HG03039 (cell line): ENCODE measurements around the gene TNIP1.

Experiments used
- ATAC-seq: cut with Tn5 transposase; IDR thresholded peaks from one replicate; pipeline ENCODE4 v1.9.1; 2021; ENCODE audit warnings: mild to moderate bottlenecking, moderate library complexity; ENCODE audit not compliant: unreplicated experiment

Gene TNIP1

DNA sequence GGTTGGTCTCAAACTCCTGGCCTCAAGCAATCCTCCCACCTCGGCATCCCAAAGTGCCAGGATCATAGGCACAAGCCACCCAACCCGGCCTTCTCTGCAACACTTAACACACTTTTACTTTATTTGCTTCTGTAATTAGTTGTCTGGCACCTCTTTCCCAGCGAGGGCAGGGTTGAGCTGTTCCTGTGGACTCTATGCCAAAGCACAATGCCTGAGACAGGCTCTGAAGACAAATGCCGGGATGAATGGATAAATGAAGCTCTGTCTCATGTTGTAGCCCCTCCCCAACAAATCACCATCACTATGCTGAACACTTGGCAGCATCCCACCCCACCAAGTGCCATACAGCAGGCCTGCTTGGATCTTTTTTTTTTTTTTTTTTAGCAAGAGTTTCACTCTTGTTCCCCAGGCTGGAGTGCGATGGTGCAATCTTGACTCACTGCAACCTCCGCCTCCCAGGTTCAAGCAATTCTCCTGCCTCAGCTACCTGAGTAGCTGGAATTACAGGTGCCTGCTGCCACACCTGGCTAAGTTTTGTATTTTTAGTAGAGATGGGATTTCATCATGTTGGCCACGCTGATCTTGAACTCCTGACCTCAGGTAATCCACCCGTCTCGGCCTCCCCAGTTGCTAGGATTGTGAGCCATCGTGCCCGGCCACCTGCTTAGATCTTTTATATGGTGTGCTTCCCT lies 39.1 kb downstream of the TNIP1 start:
- no peak for ATAC-seq

DNA sequence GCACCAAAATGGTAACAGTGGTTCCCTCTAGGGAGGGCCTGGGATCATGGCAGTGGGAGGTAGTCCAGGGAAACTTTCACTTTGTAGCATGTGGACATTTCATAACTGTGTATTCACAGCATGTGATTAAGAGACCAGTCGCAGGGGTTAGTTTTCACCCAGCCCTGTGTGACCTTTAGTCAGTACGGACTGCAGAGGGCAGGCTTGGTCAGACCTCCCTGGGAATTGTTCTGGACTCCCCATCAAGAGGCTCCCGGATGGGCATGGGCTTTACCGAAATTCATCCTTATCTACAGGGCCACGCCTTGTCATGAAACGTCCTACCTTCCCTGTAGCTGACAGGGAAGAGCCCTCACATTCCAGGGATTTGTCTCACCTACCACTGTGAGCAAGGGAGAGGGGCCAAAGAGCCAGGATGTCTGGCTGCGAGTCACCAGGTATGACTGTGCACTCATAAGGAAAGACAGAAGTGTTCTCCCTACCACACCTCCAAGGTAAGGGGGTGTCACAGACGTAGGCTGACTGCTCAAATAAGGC lies 40.6 kb downstream of the TNIP1 start:
- ATAC-seq, result no peak

DNA sequence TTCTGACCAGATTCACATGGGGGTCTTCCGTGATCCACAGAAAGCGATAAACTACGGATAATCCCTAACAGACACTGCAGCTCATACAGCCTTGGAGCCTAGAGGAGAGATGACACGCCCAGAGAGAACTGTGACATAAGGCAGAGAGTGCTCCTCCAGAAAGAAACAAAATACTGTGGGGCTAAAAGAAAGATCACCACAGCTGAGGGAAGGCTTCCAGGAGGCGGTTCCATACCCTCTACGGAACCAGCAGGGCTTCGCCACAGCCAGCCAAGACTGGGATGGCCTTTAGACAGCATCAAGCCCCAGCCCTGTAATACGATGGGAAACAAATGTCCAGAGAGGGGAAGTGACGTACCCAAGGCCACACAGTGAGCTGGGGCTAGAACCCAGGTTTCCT lies 41.2 kb downstream of the TNIP1 start:
- ATAC-seq, result no peak

DNA sequence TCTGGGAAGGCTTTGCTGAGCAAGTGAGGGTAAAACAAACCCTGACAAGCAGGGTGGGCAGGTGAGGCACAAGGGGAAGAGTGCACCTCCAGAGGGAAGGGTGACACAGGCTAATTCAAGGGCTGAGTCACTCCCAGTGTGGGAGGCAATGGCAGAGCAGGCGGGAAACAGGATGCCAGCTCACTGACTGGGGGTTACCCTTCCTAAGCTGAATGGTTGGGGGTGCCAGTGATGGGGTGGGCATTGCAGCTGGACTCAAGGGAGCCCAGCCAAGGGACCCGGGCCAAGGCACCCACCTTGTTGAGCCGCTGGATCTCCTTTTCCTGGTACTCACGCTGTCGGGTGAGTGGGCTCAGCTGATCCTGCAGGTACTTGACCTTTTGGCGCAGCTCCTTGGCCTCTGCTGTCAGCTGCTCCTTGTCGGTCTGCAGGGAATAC lies 42.0 kb downstream of the TNIP1 start:
- no peak for ATAC-seq

DNA sequence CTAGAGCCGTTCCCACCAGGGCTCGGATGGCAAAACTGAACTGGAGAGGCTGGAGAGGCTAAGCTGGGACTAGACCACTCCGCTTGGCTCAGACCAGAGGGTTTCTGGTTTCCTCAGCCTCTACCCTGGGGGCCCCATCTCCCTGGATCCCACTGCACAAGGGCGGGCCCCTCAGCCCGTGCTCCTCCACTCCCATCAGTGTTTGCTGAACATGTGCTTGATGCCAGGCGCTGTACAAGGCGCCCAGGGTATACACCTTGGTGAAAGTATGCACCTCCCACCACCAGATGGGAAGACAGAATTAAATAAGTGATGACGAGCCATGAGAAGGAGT lies 42.5 kb downstream of the TNIP1 start:
- no peak for ATAC-seq

DNA sequence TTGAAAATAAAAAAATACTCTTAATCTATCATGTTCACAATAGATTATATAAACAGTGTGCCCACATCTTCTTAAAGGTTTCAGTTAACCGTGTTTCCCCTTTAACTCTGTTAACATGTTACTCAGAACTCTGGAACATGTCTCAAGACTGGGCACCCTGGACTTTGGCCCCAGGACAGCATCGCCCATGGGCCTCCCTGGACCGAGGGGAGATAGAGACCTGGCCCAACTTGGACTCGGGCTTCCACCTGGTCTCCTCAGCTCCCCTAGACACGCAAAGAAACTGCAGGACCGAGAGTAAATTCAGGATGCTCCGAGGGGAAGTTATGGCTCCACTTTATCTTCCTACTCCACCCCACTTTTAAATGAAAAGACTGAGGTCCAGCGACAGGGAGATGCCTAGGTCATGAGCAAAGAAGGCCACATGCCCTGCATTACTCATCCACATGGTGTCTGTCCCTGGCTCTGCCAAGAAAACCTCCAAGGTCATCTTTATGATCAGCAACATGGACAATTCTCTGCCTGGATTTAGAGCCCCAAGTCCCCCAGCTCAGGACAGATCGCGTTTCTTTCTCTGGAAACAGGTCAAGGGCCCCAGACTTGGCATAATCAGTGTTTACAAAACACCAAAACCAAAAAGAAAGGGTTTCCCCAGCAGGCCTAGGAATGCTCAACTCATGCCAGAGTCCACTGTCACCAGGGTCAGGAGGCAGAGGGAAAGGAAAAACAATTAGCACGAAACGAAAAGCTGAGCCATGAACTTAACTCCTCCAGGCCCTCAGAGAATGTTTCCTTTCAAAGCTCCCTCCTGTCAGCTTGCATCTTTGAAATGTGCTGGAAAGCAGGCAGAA lies 43.0 kb downstream of the TNIP1 start:
- ATAC-seq, result no peak

DNA sequence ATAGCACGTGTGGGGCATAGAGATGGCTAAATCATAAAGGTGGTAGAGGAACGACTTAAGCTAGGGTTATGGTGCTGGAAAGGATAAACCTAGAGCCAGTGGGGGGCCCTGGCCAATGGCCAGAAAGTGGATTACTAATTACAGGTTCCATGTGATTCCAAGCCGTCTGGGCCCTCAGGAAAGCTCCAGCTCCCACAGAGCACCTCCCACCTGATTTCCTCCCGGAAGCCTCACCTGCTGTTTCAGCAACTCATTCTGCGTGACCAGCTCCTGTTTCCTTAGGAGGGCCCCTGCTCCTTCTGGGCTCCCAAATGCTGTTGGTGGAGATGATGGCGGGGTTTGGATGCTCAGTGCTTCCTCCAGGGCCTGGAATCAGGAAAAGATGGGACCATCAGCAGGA lies 44.3 kb downstream of the TNIP1 start:
- ATAC-seq, result no peak

DNA sequence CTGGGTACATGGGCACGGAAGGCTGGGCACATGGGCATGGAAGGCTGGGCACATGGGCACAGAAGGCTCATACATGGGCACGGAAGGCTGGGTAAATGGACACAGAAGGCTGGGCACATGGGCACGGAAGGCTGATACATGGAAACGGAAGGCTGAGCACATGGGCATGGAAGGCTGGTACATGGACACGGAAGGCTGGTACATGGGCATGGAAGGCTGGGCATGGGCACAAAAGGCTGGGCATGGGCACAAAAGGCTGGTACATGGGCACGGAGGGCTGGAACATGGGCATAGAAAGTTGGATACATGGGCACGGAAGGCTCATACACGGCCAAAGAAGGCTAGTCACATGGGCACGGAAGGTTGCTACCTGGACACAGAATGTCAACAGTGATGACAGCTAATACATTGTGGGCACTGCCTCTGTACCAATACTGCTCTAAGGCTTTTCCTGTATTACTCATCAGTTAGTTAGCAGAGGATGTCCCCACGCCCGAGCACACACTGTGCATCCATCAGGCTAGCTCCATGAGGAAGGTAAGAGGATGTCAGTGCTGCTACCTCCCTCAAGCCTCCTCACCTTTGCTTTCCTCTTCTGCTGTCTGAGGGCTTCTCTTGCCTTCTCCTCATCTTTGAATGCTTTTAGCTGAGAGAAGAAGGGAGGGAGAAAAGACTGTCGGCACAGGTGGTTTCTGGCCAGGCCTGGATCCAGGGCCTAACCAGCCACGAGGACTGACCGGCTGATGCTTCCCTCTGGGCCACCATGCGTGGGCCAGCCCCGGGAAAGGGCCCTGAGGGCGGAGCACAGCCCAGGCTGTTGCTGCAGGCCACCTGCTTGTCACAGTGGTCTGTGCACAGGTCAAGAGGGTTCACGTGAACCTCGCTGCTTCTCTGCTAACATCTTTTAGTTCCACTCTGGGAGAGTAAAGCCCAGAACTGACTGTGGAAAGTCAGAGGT lies 46.1 kb downstream of the TNIP1 start:
- no peak for ATAC-seq

DNA sequence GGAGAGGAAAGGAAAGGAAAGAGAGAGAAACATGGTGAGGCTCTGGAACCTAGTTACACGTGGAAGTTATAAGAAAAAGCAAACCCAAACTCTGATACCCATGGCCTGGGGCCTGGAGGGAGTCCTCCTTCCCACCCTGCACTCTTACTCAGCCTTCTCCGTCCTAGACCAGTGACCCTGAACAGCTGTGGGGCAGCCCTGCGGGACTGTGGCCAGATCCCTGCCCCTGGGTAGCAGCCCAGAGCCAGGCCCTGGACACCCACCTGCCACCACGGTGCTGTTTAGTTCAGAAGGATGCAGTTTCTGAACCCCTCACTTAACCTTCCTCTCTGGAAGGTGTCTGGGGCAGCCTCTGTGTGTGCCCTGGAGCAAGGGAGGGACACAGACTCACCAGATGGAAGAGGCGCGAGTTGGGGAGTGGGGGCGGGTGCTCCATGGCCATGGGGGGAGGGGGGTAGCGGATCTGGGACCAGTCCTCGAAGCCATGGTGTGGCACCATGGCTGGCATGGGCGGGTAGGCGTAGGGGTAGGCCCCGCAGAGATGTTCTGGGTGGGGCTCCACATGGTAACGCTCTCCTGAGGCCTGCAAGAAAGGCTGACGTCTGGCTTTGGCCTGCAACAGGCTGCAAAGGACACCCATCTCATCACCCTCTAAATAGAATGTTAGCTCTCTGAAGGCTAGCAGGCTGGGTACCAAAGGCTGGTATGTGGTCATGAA lies 47.5 kb downstream of the TNIP1 start:
- ATAC-seq, result no peak

DNA sequence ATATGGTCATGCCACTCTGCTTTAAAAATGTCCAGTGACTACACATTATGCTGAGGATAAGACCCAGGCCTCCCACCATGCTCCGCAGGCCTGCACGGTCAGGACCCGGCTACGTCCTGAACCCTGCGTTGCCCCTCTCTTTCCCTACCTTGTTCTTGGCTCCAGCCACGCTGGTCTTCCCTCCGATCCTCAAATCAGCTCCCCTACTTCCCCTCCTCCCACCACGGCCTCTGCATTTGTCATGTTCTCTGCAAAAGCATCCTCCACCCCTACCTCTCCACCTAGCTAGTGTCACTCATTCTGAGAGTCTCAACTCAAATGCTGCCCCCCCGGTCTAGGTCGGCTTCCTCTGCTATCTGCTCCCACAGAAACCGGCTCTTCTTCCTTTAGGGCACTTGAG lies 49.3 kb downstream of the TNIP1 start:
- no peak for ATAC-seq

DNA sequence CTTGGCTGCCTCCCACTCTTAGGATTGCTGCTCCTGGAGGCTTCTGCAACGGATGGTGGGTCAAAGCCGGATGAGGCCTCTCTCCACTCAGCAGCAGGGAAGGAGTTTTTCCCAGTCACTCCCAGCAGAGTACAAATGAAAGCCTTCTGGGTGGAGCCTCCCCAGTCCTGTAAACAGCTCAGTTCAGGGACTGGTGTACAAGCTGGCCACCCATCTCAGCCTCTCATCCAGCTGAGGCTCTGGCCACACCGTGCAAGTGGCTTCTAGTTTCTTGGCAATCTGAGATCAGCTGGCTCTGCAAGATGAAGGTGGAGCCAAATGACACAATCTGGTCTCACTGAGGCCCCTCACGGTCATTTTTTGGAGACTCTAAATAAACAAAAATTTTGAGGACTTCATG lies 50.5 kb downstream of the TNIP1 start:
- no peak for ATAC-seq

DNA sequence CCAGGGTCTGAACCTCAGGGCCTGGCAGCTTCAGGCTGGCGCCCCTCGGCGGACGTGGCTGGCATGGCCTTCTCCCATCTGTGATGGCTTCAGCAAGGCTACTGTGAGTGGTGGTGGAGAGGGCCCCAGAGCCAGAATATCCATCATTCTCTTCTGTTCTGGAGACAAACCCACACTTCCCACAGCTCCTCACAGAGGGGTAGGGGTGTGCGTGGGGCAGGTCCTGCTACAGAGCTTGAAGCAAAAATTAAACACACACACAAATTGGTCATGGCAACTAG lies 50.8 kb downstream of the TNIP1 start:
- ATAC-seq, result no peak

DNA sequence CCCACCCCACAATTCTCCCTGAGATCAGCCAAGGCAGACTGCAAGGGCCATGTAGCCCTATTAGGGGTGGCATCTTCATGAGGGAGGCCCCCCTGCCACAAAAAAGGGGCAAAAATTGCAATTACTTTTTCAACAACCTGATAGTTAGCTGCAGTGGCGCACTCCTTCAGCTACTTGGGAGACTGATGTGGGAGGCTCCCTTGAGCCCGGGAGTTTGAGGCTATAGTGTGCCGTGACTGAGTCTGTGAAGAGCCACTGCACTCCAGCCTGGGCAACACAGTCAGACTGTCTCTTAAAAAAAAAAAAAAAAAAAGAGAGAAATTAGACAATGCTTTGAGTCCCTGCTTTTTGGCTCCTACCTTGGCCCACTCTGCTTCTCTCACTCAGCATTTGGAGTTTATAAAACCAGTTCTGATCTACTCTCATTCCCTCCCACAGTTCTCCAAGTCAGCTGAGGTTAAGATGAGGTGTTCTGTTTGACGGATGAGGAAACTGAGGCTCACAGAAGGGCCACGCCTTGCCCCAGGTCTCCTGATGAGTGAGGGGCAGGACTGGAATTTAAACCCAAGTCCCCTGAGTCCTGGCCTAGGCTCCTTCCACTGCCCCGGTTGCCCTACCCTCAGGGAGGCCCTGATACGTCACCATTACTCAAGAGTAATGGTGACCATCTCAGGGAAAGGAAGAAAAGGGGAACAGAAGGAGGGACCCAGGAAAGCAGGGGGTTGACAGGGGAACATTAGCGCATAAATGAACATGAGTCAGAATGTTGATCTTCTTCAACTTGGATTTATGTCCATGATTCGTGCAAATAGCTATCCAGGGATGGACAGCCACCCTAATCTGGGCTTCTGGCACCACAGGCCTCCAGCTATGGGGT lies 51.4 kb downstream of the TNIP1 start:
- ATAC-seq, result no peak

DNA sequence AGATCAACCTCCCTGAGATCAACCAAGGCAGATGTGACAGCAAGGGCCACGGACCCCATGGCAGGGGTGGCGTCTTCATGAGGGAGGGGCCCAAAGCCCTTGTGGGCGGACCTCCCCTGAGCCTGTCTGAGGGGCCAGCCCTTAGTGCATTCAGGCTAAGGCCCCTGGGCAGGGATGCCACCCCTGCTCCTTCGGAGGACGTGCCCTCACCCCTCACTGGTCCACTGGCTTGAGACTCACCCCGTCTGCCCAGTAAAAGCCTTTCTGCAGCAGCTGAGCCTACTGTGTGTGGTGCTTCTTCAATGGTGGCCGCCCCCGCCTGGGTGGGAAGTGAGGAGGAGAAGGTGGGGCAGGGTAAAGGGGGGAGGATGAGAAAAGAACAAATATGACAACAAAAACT lies 52.1 kb downstream of the TNIP1 start:
- no peak for ATAC-seq

DNA sequence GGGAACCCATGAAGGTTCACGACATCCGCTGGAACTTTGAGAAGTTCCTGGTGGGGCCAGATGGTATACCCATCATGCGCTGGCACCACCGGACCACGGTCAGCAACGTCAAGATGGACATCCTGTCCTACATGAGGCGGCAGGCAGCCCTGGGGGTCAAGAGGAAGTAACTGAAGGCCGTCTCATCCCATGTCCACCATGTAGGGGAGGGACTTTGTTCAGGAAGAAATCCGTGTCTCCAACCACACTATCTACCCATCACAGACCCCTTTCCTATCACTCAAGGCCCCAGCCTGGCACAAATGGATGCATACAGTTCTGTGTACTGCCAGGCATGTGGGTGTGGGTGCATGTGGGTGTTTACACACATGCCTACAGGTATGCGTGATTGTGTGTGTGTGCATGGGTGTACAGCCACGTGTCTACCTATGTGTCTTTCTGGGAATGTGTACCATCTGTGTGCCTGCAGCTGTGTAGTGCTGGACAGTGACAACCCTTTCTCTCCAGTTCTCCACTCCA lies 52.8 kb downstream of the TNIP1 start:
- ATAC-seq, result no peak

DNA sequence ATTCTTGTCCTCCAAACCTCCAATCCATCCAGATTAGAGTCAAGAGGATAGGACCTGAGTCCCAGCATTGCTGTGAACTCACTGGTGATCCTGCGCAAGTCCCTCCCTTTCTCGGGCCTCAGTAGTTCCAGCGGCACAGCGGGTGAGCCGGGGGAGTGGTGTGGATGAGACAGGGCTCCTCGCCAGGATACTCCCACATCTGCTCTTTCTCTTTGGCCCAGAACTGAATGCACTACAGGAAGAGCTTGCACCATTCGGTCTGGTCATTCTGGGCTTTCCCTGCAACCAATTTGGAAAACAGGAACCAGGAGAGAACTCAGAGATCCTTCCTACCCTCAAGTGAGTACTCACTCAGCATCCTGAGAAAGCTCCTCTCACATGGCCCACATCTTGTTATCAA lies 54.2 kb downstream of the TNIP1 start:
- ATAC-seq, result no peak

DNA sequence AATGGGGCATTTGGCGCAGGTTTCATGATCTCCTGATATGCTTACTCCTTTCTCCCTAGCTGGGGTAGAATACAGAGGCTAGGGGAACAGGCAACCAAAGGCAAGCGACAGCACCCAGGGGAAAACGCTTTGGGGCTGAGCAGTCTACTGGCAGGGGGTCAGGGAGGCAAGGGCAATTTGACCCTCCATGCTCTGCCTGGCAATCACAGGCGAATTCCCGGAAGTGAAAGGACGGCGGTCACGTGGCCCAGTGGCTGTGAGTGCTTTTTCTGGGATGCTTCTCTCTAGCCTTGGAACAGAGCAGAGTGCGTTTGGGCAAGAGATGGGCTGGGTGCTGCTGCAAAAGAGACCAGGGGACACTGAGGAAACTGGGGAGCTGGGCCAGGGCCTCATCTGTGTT lies 54.7 kb downstream of the TNIP1 start:
- no peak for ATAC-seq

DNA sequence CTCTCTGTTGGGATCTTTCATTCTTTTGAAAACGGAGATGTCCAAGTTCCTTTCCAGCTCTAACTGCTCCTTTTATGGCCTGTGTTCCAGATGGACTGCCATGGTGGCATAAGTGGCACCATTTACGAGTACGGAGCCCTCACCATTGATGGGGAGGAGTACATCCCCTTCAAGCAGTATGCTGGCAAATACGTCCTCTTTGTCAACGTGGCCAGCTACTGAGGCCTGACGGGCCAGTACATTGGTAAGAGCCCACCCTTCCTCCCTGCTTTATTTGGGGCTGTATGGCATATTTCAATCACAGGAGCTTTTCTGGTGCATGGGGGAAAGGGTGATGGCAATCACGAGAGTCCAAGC lies 55.6 kb downstream of the TNIP1 start:
- no peak for ATAC-seq

DNA sequence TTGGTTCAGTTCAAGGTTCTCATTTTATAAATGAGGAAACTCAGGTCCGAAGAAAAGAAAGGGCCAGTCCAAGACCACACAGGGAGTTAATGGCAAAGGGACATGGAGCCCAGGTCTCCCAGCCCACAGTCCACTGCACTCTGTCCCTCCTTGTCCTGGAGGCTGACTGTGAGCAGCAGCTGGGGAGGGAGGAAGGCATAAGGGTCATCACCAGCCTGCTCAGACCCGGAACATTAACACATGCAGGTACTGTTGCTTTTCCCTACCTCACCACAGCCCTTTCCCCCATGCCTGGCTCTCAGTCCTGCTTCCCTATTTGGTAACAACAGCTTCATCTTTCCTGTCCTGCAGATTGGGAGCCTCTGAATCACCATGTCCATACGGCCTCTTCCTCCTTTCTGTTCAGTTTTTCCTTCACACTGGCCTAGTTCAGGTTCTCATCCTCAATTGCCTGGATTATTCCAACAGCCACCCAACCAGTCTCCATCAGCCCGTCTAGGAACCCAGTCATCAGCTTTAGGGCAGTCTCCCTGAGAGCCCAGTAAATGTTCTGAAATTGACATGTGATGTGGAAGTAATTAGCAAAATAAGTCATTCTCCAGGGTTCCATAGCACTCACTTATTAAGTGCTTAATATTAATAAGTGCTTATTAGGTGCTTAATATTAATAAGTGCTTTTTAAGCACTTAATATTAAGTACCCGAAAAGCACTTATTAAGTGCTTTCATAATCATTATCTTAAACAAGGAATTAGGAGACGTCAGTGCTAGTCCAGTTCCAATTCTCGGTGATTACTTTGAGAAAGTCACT lies 56.2 kb downstream of the TNIP1 start:
- ATAC-seq, result no peak
